Right cardiac atrium (tissue), 5 donors: ENCODE data around the gene SYNE2. TPM values are rescaled to one million over a fixed set of nuclear protein-coding genes. Genes with fewer than 3 reads are reported as not detected.
A peak's percentile ranks its signal among the peaks of the same experiment; 100 is the strongest.

Source experiments
- ATAC-seq, 2 donors: fragments of 200-7000 bp; cut with Tn5 transposase; one replicate each; pipeline versions ENCODE4 v1.8.0 to v1.9.1; 2020; ENCODE audit warnings: moderate library complexity in 2 of 2, mild to moderate bottlenecking in 1 of 2
- DNase-seq, 3 donors: peaks; one replicate each; pipeline ENCODE4 v3.0.0-alpha.2; 2020
- H3K27ac ChIP-seq: one replicate; pipeline ENCODE4 v1.5.1; 2013; ENCODE audit warnings: mild to moderate bottlenecking, low read length, control low read depth, moderate library complexity
- H3K27me3 ChIP-seq: one replicate; pipeline ENCODE4 v1.6.1; 2013; ENCODE audit not compliant: control insufficient read depth, insufficient read depth
- H3K4me1 ChIP-seq: one replicate; pipeline ENCODE4 v1.6.1; 2013; ENCODE audit warnings: low read length; ENCODE audit not compliant: control insufficient read depth, insufficient read depth
- H3K4me3 ChIP-seq: one replicate; pipeline ENCODE4 v1.5.1; 2013; ENCODE audit warnings: low read length, control low read depth
- H3K9me3 ChIP-seq: one replicate; pipeline ENCODE4 v1.6.1; 2013; ENCODE audit warnings: low read length; ENCODE audit not compliant: control insufficient read depth
- WGBS: extraction: QIAGEN DNeasy Blood & Tissue Kit; methylation state at CpG from one replicate; pipeline ENCODE4 v1.1.7; 2013; 5-methylcytosine and 5-hydroxymethylcytosine counted together
- intact Hi-C, 4 donors: fragments of 100-400 bp; cut with DNase I; formaldehyde crosslinking; loops; one replicate each; pipeline versions ENCODE4 v1.11.0 to v1.14.0; 2022 to 2023
- polyA plus RNA-seq: library from polyadenylated mRNA; stranded (reverse); fragments of 200-250 nt; gene quantifications from one replicate; pipeline ENCODE4 v1.2.3, GENCODE V29; 2013
- total RNA-seq, 4 donors: library from RNA; stranded (reverse); fragmentation: NEBNext Ultra II Directional; extraction: Animal tissue kit (Norgen Biotek cat#: 25700); gene quantifications; one replicate each; pipeline ENCODE4 v1.2.1, GENCODE V29; 2021
- donor health status: healthy with polysubstance abuse.
- donor health status: DM: no; HTN: yes; CAD: no.
- donor health status: DM: no; HTN: no; CAD: no.
- donor health status: DM: no; HTN: yes; CAD: no; lungs with severe emphysema.
- donor health status: DM: yes; HTN: yes; CAD: no.

The SYNE2 gene
- total and polyA plus RNA-seq, 5 donors: 83.7 to 229 (median 160) TPM

- Histone ChIP-seq H3K9me3 (no peaks in the 10 kb centered on the region), H3K4me1 (peaks cover 3% of the 10 kb centered on the region), H3K27ac (no peak overlapping the region), H3K4me3 (no peak overlapping the region), H3K27me3 (no peaks in the 10 kb centered on the region)
- ATAC-seq: peak in 1 of 2 donors; percentile 43
- intact Hi-C loops: no loop called here
- DNase-seq: no peak
- 48% methylated on average over 7 of the region's 7 CpGs for WGBS
Measured at GRCh38 chr14:63910583-63911363, 58.0 kb downstream of the SYNE2 start.

GRCh38 chr14:63911404-63911803 lies 58.6 kb downstream of the SYNE2 start:
- H3K27ac ChIP-seq: no peak overlapping the region
- WGBS: 72% methylated on average over 1 of the region's 1 CpG

GRCh38 chr14:63912286-63912685 lies 59.5 kb downstream of the SYNE2 start:
- DNase-seq (no peak), ATAC-seq (no peak)
- Histone ChIP-seq H3K27me3 (no peaks in the 10 kb centered on the region), H3K9me3 (no peaks in the 10 kb centered on the region), H3K4me1 (peaks cover 3% of the 10 kb centered on the region), H3K4me3 (no peak overlapping the region), H3K27ac (no peak overlapping the region)
- WGBS: 81% methylated on average over 1 of the region's 1 CpG
- intact Hi-C loops: no loop called here

More at GRCh38 chr14:63911404-63911803, 58.6 kb downstream of the SYNE2 start:
- H3K9me3 ChIP-seq: no peaks in the 10 kb centered on the region
- no peak overlapping the region for H3K4me3 ChIP-seq
- no peak for DNase-seq
- no peaks in the 10 kb centered on the region for H3K27me3 ChIP-seq
- intact Hi-C loops: no loop called here
- no peak for ATAC-seq
- H3K4me1 ChIP-seq: peaks cover 3% of the 10 kb centered on the region

GRCh38 chr14:63918411-63918810 lies 65.6 kb downstream of the SYNE2 start:
- no peak overlapping the region for H3K27ac ChIP-seq
- no peaks in the 10 kb centered on the region for H3K27me3 ChIP-seq
- ATAC-seq (no peak), DNase-seq (no peak)
- H3K9me3 ChIP-seq: no peaks in the 10 kb centered on the region
- WGBS: 83% methylated on average over 11 of the region's 11 CpGs
- no peak overlapping the region for H3K4me3 ChIP-seq
- peaks cover 3% of the 10 kb centered on the region for H3K4me1 ChIP-seq
- intact Hi-C loops: no loop called here

- intact Hi-C loops: no loop called here
- Histone ChIP-seq H3K9me3 (no peaks in the 10 kb centered on the region), H3K4me1 (peaks cover 3% of the 10 kb centered on the region), H3K27me3 (no peaks in the 10 kb centered on the region), H3K4me3 (no peak overlapping the region), H3K27ac (no peak overlapping the region)
- ATAC-seq: peak; percentile 84 to 93
- no peak for DNase-seq
- WGBS: 62% methylated on average over 5 of the region's 5 CpGs
Measured at GRCh38 chr14:63922696-63923421, 70.1 kb downstream of the SYNE2 start.

- no peaks in the 10 kb centered on the region for H3K27me3 ChIP-seq
- ATAC-seq (no peak), DNase-seq (no peak)
- no peak overlapping the region for H3K4me3 ChIP-seq
- no peak overlapping the region for H3K27ac ChIP-seq
- intact Hi-C loops: no loop called here
- no peaks in the 10 kb centered on the region for H3K9me3 ChIP-seq
- peaks cover 5% of the 10 kb centered on the region for H3K4me1 ChIP-seq
Measured at GRCh38 chr14:63923422-63923752, 70.6 kb downstream of the SYNE2 start.

- Histone ChIP-seq H3K9me3 (no peaks in the 10 kb centered on the region), H3K27me3 (no peaks in the 10 kb centered on the region), H3K4me1 (peaks cover 4% of the 10 kb centered on the region), H3K27ac (no peak overlapping the region), H3K4me3 (no peak overlapping the region)
- intact Hi-C loops: no loop called here
- DNase-seq: no peak
- no peak for ATAC-seq
Measured at GRCh38 chr14:63924375-63924774, 71.6 kb downstream of the SYNE2 start.

- no peak overlapping the region for H3K4me3 ChIP-seq
- WGBS: 97% methylated on average over 2 of the region's 2 CpGs
- no peak for DNase-seq
- no peaks in the 10 kb centered on the region for H3K9me3 ChIP-seq
- no peaks in the 10 kb centered on the region for H3K27me3 ChIP-seq
- intact Hi-C loops: no loop called here
- H3K4me1 ChIP-seq: peaks cover 4% of the 10 kb centered on the region
- no peak overlapping the region for H3K27ac ChIP-seq
- no peak for ATAC-seq
Measured at GRCh38 chr14:63926641-63927040, 73.8 kb downstream of the SYNE2 start.

GRCh38 chr14:63928744-63929174 lies 76.0 kb downstream of the SYNE2 start:
- H3K4me3 ChIP-seq: no peak overlapping the region
- no peaks in the 10 kb centered on the region for H3K27me3 ChIP-seq
- H3K9me3 ChIP-seq: no peaks in the 10 kb centered on the region
- DNase-seq (no peak), ATAC-seq (peak in 1 of 2 donors; percentile 69)
- 42% methylated on average over 3 of the region's 3 CpGs for WGBS
- H3K4me1 ChIP-seq: peaks cover 2% of the 10 kb centered on the region
- intact Hi-C loops: no loop called here
- no peak overlapping the region for H3K27ac ChIP-seq

GRCh38 chr14:63933110-63933509 lies 80.3 kb downstream of the SYNE2 start:
- H3K4me1 ChIP-seq: peaks cover 6% of the 10 kb centered on the region
- ATAC-seq (no peak), DNase-seq (no peak)
- intact Hi-C loops: loop anchor here in 1 of 4 donors (10.0 kb wide), 1 partner anchor 78 kb away; the partner anchor contains the start of gene SYNE2
- H3K27ac ChIP-seq: no peak overlapping the region
- no peak overlapping the region for H3K4me3 ChIP-seq
- WGBS: 88% methylated on average over 3 of the region's 3 CpGs
- no peaks in the 10 kb centered on the region for H3K27me3 ChIP-seq
- H3K9me3 ChIP-seq: no peaks in the 10 kb centered on the region

GRCh38 chr14:63933711-63934110 lies 80.9 kb downstream of the SYNE2 start:
- no peaks in the 10 kb centered on the region for H3K27me3 ChIP-seq
- no peak overlapping the region for H3K27ac ChIP-seq
- ATAC-seq (no peak), DNase-seq (no peak)
- intact Hi-C loops: loop anchor here in 1 of 4 donors (10.0 kb wide), 1 partner anchor 79 kb away; the partner anchor contains the start of gene SYNE2
- H3K4me3 ChIP-seq: no peak overlapping the region
- H3K9me3 ChIP-seq: no peaks in the 10 kb centered on the region
- peaks cover 6% of the 10 kb centered on the region for H3K4me1 ChIP-seq
- WGBS: 65% methylated on average over 3 of the region's 3 CpGs
